NT2/D1 (cell line): ENCODE measurements around the gene NRP1.

Experiments used
- DNase-seq: peaks from one replicate; pipeline ENCODE4 v3.0.0-alpha.2; 2011; ENCODE audit warnings: low read depth, low spot score
- H3K27me3 ChIP-seq: 2 replicates; pipeline ENCODE4 v1.6.0; 2011; ENCODE audit warnings: mild to moderate bottlenecking; ENCODE audit not compliant: insufficient read length, insufficient read depth
- H3K36me3 ChIP-seq: 2 replicates; pipeline ENCODE4 v1.6.1; 2011; ENCODE audit warnings: mild to moderate bottlenecking, low read length, mixed read lengths; ENCODE audit not compliant: insufficient read depth, insufficient read length
- H3K4me1 ChIP-seq: 2 replicates; pipeline ENCODE4 v1.5.1; 2011; ENCODE audit not compliant: insufficient read depth, insufficient read length
- H3K4me3 ChIP-seq: 2 replicates; pipeline ENCODE4 v1.5.1; 2011; ENCODE audit warnings: low read depth; ENCODE audit not compliant: insufficient read length
- H3K9ac ChIP-seq: 2 replicates; pipeline ENCODE4 v1.6.0; 2011; ENCODE audit warnings: low read depth; ENCODE audit not compliant: insufficient read length
- H3K9me3 ChIP-seq: 2 replicates; pipeline ENCODE4 v1.5.1; 2011; ENCODE audit warnings: mild to moderate bottlenecking, low read length; ENCODE audit not compliant: insufficient read depth
- SUZ12 ChIP-seq: IDR thresholded peaks from 2 replicates; pipeline ENCODE4 v1.6.1; 2011; ENCODE audit not compliant: insufficient read length, insufficient read depth; ENCODE audit errors: extremely low read depth
- YY1 ChIP-seq: IDR thresholded peaks from 2 replicates; pipeline ENCODE4 v1.6.1; 2011; ENCODE audit not compliant: insufficient read length, insufficient read depth
- ZNF274 ChIP-seq: IDR thresholded peaks from 2 replicates; pipeline ENCODE4 v1.6.1; 2011; ENCODE audit warnings: mild to moderate bottlenecking, low read depth, low read length

NRP1 gene

DNA sequence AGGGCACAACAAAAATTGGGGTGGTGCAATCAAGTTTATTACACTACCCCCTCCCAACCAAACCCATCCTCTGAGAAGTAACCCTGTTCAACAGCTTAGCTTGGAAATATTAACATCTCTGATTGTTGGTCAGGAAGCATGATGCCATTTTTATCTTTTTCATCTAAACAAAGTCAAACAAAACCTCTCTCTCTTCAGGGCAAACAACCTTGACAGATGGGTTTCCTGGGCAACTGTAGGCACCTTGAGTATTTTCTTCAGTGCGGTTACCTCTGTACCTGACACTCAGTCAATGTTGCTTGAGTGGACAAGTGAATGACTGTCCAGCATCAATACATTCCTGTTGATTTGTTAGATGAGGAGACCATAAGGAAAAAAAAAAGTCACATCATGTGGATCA is 183.6 kb downstream of the NRP1 start:
- no peaks in the 10 kb centered on the region for H3K36me3 ChIP-seq
- no peaks in the 10 kb centered on the region for H3K4me1 ChIP-seq
- H3K9ac ChIP-seq, result no peak overlapping the region
- no peak for DNase-seq
- no peak overlapping the region for H3K4me3 ChIP-seq
- peaks cover 5% of the 10 kb centered on the region; the same call in 1 of the 2 replicates for H3K9me3 ChIP-seq
- no peaks in the 10 kb centered on the region for H3K27me3 ChIP-seq
- TF ChIP-seq ZNF274 (no peak), YY1 (no peak), SUZ12 (no peak)

DNA sequence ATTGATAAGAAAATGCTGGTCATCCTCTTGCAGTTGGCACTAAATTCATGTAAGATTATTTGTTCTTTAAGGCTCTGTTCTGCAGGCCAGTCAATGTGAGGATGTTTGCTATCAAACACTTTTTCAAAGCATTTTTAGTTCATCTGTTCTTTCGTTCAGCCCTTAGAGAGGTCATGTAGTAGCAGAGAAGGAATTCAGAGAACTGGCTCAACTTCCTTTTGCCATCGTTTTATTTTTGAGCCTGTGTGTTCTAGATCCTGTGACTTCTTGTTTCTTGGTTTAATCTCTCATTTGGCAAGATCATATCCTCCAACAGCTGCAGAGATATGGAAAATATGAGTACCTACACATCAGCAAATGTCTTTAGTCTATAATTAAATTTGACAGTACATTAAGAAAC is 184.3 kb downstream of the NRP1 start:
- peaks cover 5% of the 10 kb centered on the region; the same call in 1 of the 2 replicates for H3K9me3 ChIP-seq
- TF ChIP-seq ZNF274 (no peak), YY1 (no peak), SUZ12 (no peak)
- no peaks in the 10 kb centered on the region for H3K36me3 ChIP-seq
- H3K4me1 ChIP-seq, result no peaks in the 10 kb centered on the region
- DNase-seq, result no peak
- H3K4me3 ChIP-seq, result no peak overlapping the region
- H3K27me3 ChIP-seq, result no peaks in the 10 kb centered on the region
- no peak overlapping the region for H3K9ac ChIP-seq

DNA sequence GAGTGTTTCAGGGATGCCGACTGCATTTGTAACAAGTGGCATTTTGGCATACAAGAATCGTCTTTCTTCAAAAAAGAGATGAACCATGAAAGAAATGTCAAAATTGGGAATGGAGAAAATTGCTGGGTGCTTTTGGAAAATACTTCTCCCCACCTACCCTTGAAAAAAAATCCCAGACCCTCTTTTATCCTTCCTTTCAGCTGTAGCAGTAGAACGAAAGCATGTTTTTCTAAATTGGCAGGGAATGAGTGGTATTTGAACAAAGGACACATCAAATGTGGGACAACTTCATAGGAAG is 187.5 kb downstream of the NRP1 start:
- DNase-seq, result no peak
- Histone ChIP-seq H3K4me3 (no peak overlapping the region), H3K36me3 (no peaks in the 10 kb centered on the region), H3K9me3 (peaks cover 5% of the 10 kb centered on the region; the same call in 1 of the 2 replicates), H3K9ac (no peak overlapping the region), H3K4me1 (no peaks in the 10 kb centered on the region), H3K27me3 (no peaks in the 10 kb centered on the region)
- TF ChIP-seq SUZ12, result no peak
- TF ChIP-seq ZNF274, result no peak
- TF ChIP-seq YY1, result no peak

DNA sequence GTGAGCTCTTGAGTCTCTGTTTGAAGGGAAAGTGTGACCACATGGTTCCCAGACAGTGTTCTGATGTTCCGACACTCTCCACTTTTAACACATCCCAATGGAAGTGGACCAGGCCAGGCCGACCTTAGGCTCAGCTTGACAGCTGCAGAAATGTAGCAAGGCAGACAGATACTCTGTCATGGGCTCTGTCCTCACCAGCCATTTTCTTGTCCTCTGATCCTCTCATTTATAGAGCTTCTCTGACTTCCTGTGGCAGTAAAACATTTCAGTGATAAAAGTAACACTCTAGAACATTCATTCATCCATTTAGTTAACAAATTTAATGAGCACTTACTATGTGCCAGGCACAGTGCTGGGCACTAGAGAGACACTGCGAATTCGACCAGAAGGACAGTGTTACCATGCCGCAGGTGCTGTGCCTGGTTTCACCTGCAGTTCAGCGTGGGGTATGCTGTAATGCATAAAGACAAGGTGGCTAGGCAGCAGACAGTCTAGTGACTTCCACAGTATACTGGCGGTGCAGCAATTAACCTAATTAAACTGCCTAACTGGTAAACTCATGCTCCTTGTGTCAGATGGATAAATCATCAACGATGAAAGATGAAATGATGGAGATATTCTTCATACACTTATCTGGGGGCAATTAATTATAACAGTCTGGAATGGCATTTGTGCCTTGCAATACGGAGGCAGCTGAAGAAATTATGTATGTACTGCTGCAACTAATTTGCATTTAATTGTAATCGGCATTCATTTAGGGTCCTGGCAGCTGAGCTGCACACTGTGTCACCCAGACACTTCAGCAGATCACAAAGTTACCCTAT is 188.1 kb downstream of the NRP1 start:
- no peaks in the 10 kb centered on the region for H3K4me1 ChIP-seq
- peaks cover 5% of the 10 kb centered on the region; the same call in 1 of the 2 replicates for H3K9me3 ChIP-seq
- no peak for TF ChIP-seq ZNF274
- TF ChIP-seq SUZ12, result no peak
- TF ChIP-seq YY1, result no peak
- no peak overlapping the region for H3K9ac ChIP-seq
- no peaks in the 10 kb centered on the region for H3K27me3 ChIP-seq
- DNase-seq, result no peak
- no peaks in the 10 kb centered on the region for H3K36me3 ChIP-seq
- no peak overlapping the region for H3K4me3 ChIP-seq

DNA sequence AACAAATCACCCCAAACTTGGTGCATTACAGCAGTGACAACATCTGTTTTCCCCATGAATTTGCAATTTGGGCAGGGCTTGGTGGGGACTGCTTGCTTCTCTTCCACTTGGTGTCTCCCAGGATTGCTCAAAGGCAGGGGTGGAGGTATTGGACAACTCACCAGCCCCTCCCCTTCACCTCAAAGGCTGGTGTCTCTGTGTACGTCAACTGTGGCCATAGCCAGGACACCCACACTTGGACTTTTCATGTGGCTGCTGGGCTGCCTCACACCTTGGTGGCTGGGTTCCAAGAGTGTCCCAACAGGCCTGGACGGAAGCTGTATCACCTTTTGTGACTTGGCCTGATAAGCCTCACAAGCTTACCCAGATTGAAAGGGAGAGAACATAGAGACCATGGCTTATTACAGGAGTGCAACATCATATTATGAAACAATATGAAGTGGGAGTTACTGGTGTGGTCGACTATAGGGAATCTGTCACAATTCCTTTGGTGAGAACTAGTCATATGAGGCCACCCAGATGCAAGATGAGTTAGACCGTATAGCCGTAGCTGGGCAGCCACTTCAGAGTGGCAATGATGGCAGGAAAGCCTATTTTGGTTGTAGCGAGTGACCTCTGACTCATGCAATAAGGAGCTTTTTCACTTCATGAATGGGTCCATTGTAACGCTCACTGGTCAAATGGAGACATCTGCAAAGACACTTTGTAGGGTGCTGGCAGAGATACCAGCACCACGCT is 188.8 kb downstream of the NRP1 start:
- H3K9me3 ChIP-seq, result peaks cover 5% of the 10 kb centered on the region; the same call in 1 of the 2 replicates
- TF ChIP-seq ZNF274 (no peak), SUZ12 (no peak)
- H3K4me1 ChIP-seq, result no peaks in the 10 kb centered on the region
- no peaks in the 10 kb centered on the region for H3K36me3 ChIP-seq
- DNase-seq, result no peak
- no peaks in the 10 kb centered on the region for H3K27me3 ChIP-seq
- H3K9ac ChIP-seq, result no peak overlapping the region
- H3K4me3 ChIP-seq, result no peak overlapping the region

DNA sequence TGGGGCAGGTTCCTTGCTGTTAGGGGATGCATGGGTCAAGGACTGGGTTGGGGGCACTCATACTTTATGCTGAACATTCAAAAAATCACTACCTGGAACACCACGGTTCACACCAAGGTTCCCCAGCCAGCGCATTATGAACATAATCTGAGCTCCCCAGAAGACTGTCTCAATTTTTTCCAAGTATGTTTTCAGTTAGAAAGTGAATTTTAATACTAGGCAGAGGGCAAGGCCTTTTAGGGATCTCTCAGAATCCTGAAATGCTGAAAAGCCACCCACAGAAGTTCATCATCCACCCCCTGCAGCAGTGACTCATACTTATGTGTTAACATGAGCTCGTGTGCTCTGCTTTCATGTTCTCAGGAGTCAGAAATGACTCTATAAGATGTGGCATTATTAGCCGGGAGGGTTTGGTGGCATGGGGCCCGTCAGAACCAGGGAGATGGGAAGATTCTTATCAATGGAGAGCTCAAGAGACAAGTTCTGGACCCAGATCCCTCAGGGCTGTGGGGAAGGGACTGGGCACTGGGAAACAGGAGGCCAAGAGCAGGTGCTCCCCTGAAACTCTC is 191.2 kb downstream of the NRP1 start:
- TF ChIP-seq ZNF274, result no peak
- no peaks in the 10 kb centered on the region for H3K36me3 ChIP-seq
- DNase-seq, result no peak

DNA sequence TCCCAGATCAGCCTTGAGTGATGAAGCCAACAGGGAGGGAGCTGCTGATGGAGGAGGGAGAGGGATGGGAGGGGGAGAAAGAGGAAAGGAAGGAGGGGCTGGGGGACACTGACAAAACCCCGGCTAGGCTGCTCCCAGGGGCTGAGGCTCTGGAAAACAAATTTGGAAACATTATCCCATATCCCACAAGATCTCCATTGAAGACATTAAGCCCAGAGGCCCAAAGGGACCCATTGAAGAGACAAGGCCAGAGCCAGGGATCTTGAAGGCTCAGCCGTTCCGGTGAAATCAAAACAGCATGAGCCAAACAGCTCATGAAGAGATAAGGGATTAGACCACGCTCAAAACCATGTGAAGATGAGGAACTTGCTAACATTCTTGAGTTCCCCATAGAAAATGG is 192.2 kb downstream of the NRP1 start:
- Histone ChIP-seq H3K36me3 (no peaks in the 10 kb centered on the region), H3K4me3 (no peak overlapping the region), H3K9me3 (no peaks in the 10 kb centered on the region), H3K9ac (no peak overlapping the region), H3K27me3 (no peaks in the 10 kb centered on the region), H3K4me1 (no peaks in the 10 kb centered on the region)
- DNase-seq, result no peak
- no peak for TF ChIP-seq SUZ12
- no peak for TF ChIP-seq ZNF274
- TF ChIP-seq YY1, result no peak

More for the DNA sequence above, 191.2 kb downstream of the NRP1 start:
- no peaks in the 10 kb centered on the region for H3K27me3 ChIP-seq
- no peak overlapping the region for H3K4me3 ChIP-seq
- H3K9me3 ChIP-seq, result peaks cover 3% of the 10 kb centered on the region; the same call in 1 of the 2 replicates
- H3K4me1 ChIP-seq, result no peaks in the 10 kb centered on the region
- no peak overlapping the region for H3K9ac ChIP-seq
